Panc1 (cell line): Measurements from ENCODE around the gene RAB3D. TPM values are rescaled to one million over a fixed set of nuclear protein-coding genes. Genes with fewer than 3 reads are reported as not detected.
"Not testable (repeated sequence)": the region's sequence is repeated elsewhere in the genome, so short reads cannot be mapped to it uniquely, and the experiment has no call there.

Source experiments
- ATAC-seq: fragments of 200-7000 bp; cut with Tn5 transposase; 2 replicates; pipeline ENCODE4 v1.9.1; 2020; ENCODE audit warnings: mild to moderate bottlenecking, moderate library complexity
- BruUV-seq: library from RNA; stranded (reverse); fragments of 400-500 nt; replicated peaks from 2 replicates; lab custom pipeline; 2021; lab: Mats Ljungman, UMichigan
- CTCF ChIA-PET: fragments of 300-600 bp; sonication (Branson Sonifier 250); formaldehyde crosslinking; loops from one replicate; lab custom pipeline; 2022; ENCODE audit warnings: antibody characterized with exemption; lab: Charles Lee
- POLR2A ChIA-PET: fragments of 300-600 bp; sonication (Branson Sonifier 250); formaldehyde crosslinking; loops from one replicate; lab custom pipeline; 2022; ENCODE audit warnings: antibody characterized with exemption; lab: Charles Lee
- DNase-seq: peaks from one replicate; pipeline ENCODE4 v3.0.0-alpha.2; 2010; ENCODE audit warnings: low read depth, low spot score
- H3K27ac ChIP-seq: 2 replicates; pipeline ENCODE4 v1.5.1; 2011; ENCODE audit warnings: mild to moderate bottlenecking, low read length, inconsistent platforms
- H3K27me3 ChIP-seq: fragments of 200-500 bp; sonication (Bioruptor generic); 2 replicates; pipeline ENCODE4 v1.6.0; 2014; ENCODE audit warnings: low read length, inconsistent platforms; ENCODE audit not compliant: control insufficient read depth, insufficient read depth
- H3K36me3 ChIP-seq: fragments of 200-500 bp; sonication (Bioruptor generic); 2 replicates; pipeline ENCODE4 v1.5.1; 2014; ENCODE audit warnings: inconsistent platforms, mild to moderate bottlenecking, low read length, moderate library complexity; ENCODE audit not compliant: control insufficient read depth, insufficient read depth
- H3K4me1 ChIP-seq: 2 replicates; pipeline ENCODE4 v1.5.1; 2011; ENCODE audit warnings: inconsistent platforms, mild to moderate bottlenecking, low read length, moderate library complexity; ENCODE audit not compliant: control insufficient read depth, insufficient read depth
- H3K4me3 ChIP-seq, 2 experiments: 2 replicates each; pipeline ENCODE4 v1.5.1; 2011 to 2012; ENCODE audit warnings: low read depth in 2 of 2, low read length in 2 of 2, mild to moderate bottlenecking in 2 of 2, inconsistent platforms in 1 of 2, moderate library complexity in 1 of 2
- H3K9me3 ChIP-seq: fragments of 200-500 bp; sonication (Bioruptor generic); 2 replicates; pipeline ENCODE4 v1.5.1; 2014; ENCODE audit warnings: low read depth, mild to moderate bottlenecking, inconsistent platforms, low read length, moderate library complexity; ENCODE audit not compliant: control insufficient read depth, insufficient read depth
- CTCF ChIP-seq: fragments of 450-650 bp; IDR thresholded peaks from 2 replicates; pipeline ENCODE4 v1.5.1; 2017; ENCODE audit warnings: mild to moderate bottlenecking
- POLR2AphosphoS5 ChIP-seq: IDR thresholded peaks from 2 replicates; pipeline ENCODE4 v1.6.1; 2012; ENCODE audit warnings: mild to moderate bottlenecking, low read depth, low read length, moderate library complexity
- REST ChIP-seq, 2 experiments: IDR thresholded peaks; 2 replicates each; pipeline ENCODE4 v1.6.1; 2011 to 2012; ENCODE audit warnings: low read depth in 2 of 2, control low read depth in 1 of 2, low read length in 1 of 2, mild to moderate bottlenecking in 1 of 2, moderate library complexity in 1 of 2; ENCODE audit not compliant: insufficient read depth in 1 of 2
- SIN3A ChIP-seq: IDR thresholded peaks from 2 replicates; pipeline ENCODE4 v1.6.1; 2012; ENCODE audit warnings: low read depth, mild to moderate bottlenecking, low read length, moderate library complexity, borderline replicate concordance; ENCODE audit not compliant: insufficient read depth
- TCF7L2 ChIP-seq: IDR thresholded peaks from 2 replicates; pipeline ENCODE4 v1.6.1; 2011; ENCODE audit warnings: mild to moderate bottlenecking, low read depth, low read length, inconsistent platforms
- in situ Hi-C: cut with HindIII; loops from 2 replicates; pipeline ENCODE4 v1.10.0; 2016; ENCODE audit warnings: low sequenced_read_pairs, low pct_unique_long_range_greater_than_20kb
- intact Hi-C: fragments of 100-400 bp; cut with micrococcal nuclease; formaldehyde crosslinking; loops from one replicate; pipeline ENCODE4 v1.10.0; 2022; ENCODE audit not compliant: unreplicated experiment
- total RNA-seq: library from RNA; stranded (reverse); gene quantifications from one replicate; pipeline ENCODE4 v1.2.1, GENCODE V29; 2021; ENCODE audit not compliant: unreplicated experiment

Gene RAB3D
- total RNA-seq, 1 experiment from 2014 or later, result 46.6 TPM

- intact Hi-C loops, result no loop called here
- ChIA-PET CTCF (interaction anchor here (0.6 to 1.0 kb wide), 2 partner anchors 8 to 102 kb away, joined by 5 to 6 read pairs; no protein-coding TSS in a partner anchor), POLR2A (interaction anchor here (0.6 to 1.7 kb wide), 2 partner anchors 15 to 29 kb away, joined by 8 read pairs; partner anchors contain the start of gene SWSAP1)
- H3K36me3 ChIP-seq, result no peaks in the 10 kb centered on the region
- DNase-seq (no peak), ATAC-seq (no peak)
- TF ChIP-seq REST (IDR thresholded peaks at IDR 0.05; ENCODE audit: insufficient read depth in 1 of 2, low read depth in 2 of 2, low read length in 1 of 2) (no peak), CTCF (no peak), TCF7L2 (no peak), SIN3A (no peak), POLR2AphosphoS5 (no peak)
- no TSS peak for BruUV-seq
- peaks cover 17% of the 10 kb centered on the region for H3K4me1 ChIP-seq
- peak overlapping the region; percentile 88 for H3K27ac ChIP-seq
- in situ Hi-C loops, result no loop called here
- H3K9me3 ChIP-seq, result no peaks in the 10 kb centered on the region
- H3K4me3 ChIP-seq, result peak overlapping the region; percentile 58 to 78
- H3K27me3 ChIP-seq, result no peaks in the 10 kb centered on the region
These were observed 5.8 kb upstream of the RAB3D start for GRCh38 chr19:11345122-11345803.

GRCh38 chr19:11342429-11342828 is 3.0 kb upstream of the RAB3D start:
- POLR2A ChIA-PET, result no interaction called here
- TF ChIP-seq REST (IDR thresholded peaks at IDR 0.05; ENCODE audit: insufficient read depth in 1 of 2, low read depth in 2 of 2, low read length in 1 of 2) (no peak), SIN3A (no peak), CTCF (no peak), POLR2AphosphoS5 (no peak), TCF7L2 (no peak)
- Histone ChIP-seq H3K4me3 (no peak overlapping the region), H3K9me3 (no peaks in the 10 kb centered on the region), H3K27me3 (no peaks in the 10 kb centered on the region), H3K27ac (no peak overlapping the region; the same call in 1 of the 2 replicates), H3K36me3 (no peaks in the 10 kb centered on the region), H3K4me1 (peaks cover 20% of the 10 kb centered on the region)
- ATAC-seq (no peak), DNase-seq (no peak)
- CTCF ChIA-PET, result no interaction called here
- in situ Hi-C loops, result no loop called here
- intact Hi-C loops, result no loop called here
- no TSS peak for BruUV-seq

- DNase-seq, in situ Hi-C loops, ATAC-seq, H3K36me3 ChIP-seq, H3K9me3 ChIP-seq, BruUV-seq, intact Hi-C loops, POLR2A ChIA-PET, H3K27me3 ChIP-seq: not testable (repeated sequence)
- H3K27ac ChIP-seq, result peak overlapping the region; percentile 66; the same call in 1 of the 2 replicates
- peak overlapping the region; percentile 61 to 63 for H3K4me3 ChIP-seq
- CTCF ChIA-PET, result interaction anchor here (0.5 kb wide), 1 partner anchor 498 kb away, joined by 3 read pairs; no protein-coding TSS in a partner anchor
- H3K4me1 ChIP-seq, result peaks cover 13% of the 10 kb centered on the region
These were observed 626 bp upstream of the RAB3D start for GRCh38 chr19:11340099-11340467.
